Ascending aorta (tissue), 2 donors: ENCODE data around the gene UBE2F. TPM values are rescaled to one million over a fixed set of nuclear protein-coding genes. Genes with fewer than 3 reads are reported as not detected.

Experiments
- DNase-seq, 2 donors: peaks; one replicate each; pipeline ENCODE4 v3.0.0-alpha.2; 2019; ENCODE audit warnings: low spot score in 2 of 2
- H3K27ac ChIP-seq, 2 donors: fragments of 200-600 bp; sonication (generic); one replicate each; pipeline ENCODE4 v1.5.1; 2016 to 2017; ENCODE audit warnings: mild to moderate bottlenecking in 1 of 2
- H3K27me3 ChIP-seq: fragments of 200-600 bp; sonication (generic); one replicate; pipeline ENCODE4 v1.5.1; 2017
- H3K36me3 ChIP-seq, 2 donors: fragments of 200-600 bp; sonication (generic); one replicate each; pipeline ENCODE4 v1.5.1; 2016
- H3K4me1 ChIP-seq, 2 donors: fragments of 200-600 bp; sonication (generic); one replicate each; pipeline ENCODE4 v1.5.1; 2016 to 2017; ENCODE audit warnings: mild to moderate bottlenecking in 1 of 2
- H3K4me3 ChIP-seq, 2 donors: fragments of 200-600 bp; sonication (generic); one replicate each; pipeline ENCODE4 v1.5.1; 2016 to 2017; ENCODE audit warnings: mild to moderate bottlenecking in 1 of 2
- H3K9me3 ChIP-seq, 2 donors: fragments of 200-600 bp; sonication (generic); one replicate each; pipeline ENCODE4 v1.5.1; 2016
- CTCF ChIP-seq, 3 experiments: fragments of 200-600 bp in 2 of 3; fragments of 450-650 bp in 1 of 3; sonication (generic) in 2 of 3; IDR thresholded peaks; one replicate each; pipeline ENCODE4 v1.5.1; 2016 to 2019; ENCODE audit warnings: antibody characterized with exemption in 3 of 3, mild to moderate bottlenecking in 1 of 3, moderate library complexity in 1 of 3
- intact Hi-C: fragments of 100-400 bp; cut with DNase I; formaldehyde crosslinking; loops from one replicate; pipeline ENCODE4 v1.15.1; 2023
- total RNA-seq: library from RNA; depleted of rRNA; stranded (reverse); fragments of >200 nt; gene quantifications from one replicate; pipeline ENCODE4 v1.1.0, GENCODE V29; 2016

The UBE2F gene
- total RNA-seq, 1 donor from 2014 or later: 50.7 TPM

- H3K4me1 ChIP-seq: no peaks in the 10 kb centered on the region
- no peak for TF ChIP-seq CTCF (IDR thresholded peaks at IDR 0.05)
- H3K36me3 ChIP-seq: no peaks in the 10 kb centered on the region
- H3K4me3 ChIP-seq: no peak overlapping the region
- DNase-seq: no peak
- H3K27me3 ChIP-seq: no peaks in the 10 kb centered on the region
- intact Hi-C loops: no loop called here
- no peak overlapping the region for H3K27ac ChIP-seq
- no peaks in the 10 kb centered on the region for H3K9me3 ChIP-seq
Observed at GRCh38 chr2:237939251-237939650, 27.6 kb upstream of the UBE2F start.

- intact Hi-C loops: no loop called here
- no peak for TF ChIP-seq CTCF (IDR thresholded peaks at IDR 0.05)
Observed at GRCh38 chr2:237940828-237941227, 26.0 kb upstream of the UBE2F start.

GRCh38 chr2:237941239-237941638, 25.6 kb upstream of the UBE2F start:
- no peak for DNase-seq
- TF ChIP-seq CTCF (IDR thresholded peaks at IDR 0.05): no peak
- Histone ChIP-seq H3K27ac (no peak overlapping the region), H3K27me3 (no peaks in the 10 kb centered on the region), H3K4me3 (no peak overlapping the region), H3K9me3 (no peaks in the 10 kb centered on the region), H3K4me1 (no peaks in the 10 kb centered on the region), H3K36me3 (no peaks in the 10 kb centered on the region)
- intact Hi-C loops: no loop called here

More at GRCh38 chr2:237940828-237941227, 26.0 kb upstream of the UBE2F start:
- Histone ChIP-seq H3K36me3 (no peaks in the 10 kb centered on the region), H3K4me1 (no peaks in the 10 kb centered on the region), H3K27ac (no peak overlapping the region), H3K4me3 (no peak overlapping the region), H3K9me3 (no peaks in the 10 kb centered on the region), H3K27me3 (no peaks in the 10 kb centered on the region)
- no peak for DNase-seq

- no peak for DNase-seq
- Histone ChIP-seq H3K36me3 (no peaks in the 10 kb centered on the region), H3K4me3 (no peak overlapping the region), H3K9me3 (no peaks in the 10 kb centered on the region), H3K27ac (no peak overlapping the region), H3K27me3 (no peaks in the 10 kb centered on the region), H3K4me1 (no peaks in the 10 kb centered on the region)
- TF ChIP-seq CTCF (IDR thresholded peaks at IDR 0.05): no peak
- intact Hi-C loops: no loop called here
Observed at GRCh38 chr2:237942513-237942899, 24.3 kb upstream of the UBE2F start.

- no peaks in the 10 kb centered on the region for H3K27me3 ChIP-seq
- H3K27ac ChIP-seq: no peak overlapping the region
- no peak overlapping the region for H3K4me3 ChIP-seq
- H3K9me3 ChIP-seq: no peaks in the 10 kb centered on the region
- no peak for TF ChIP-seq CTCF (IDR thresholded peaks at IDR 0.05)
- intact Hi-C loops: no loop called here
- H3K36me3 ChIP-seq: no peaks in the 10 kb centered on the region
- DNase-seq: no peak
- no peaks in the 10 kb centered on the region for H3K4me1 ChIP-seq
Observed at GRCh38 chr2:237943395-237944094, 23.3 kb upstream of the UBE2F start.

- no peak for TF ChIP-seq CTCF (IDR thresholded peaks at IDR 0.05)
- no peak overlapping the region for H3K4me3 ChIP-seq
- H3K4me1 ChIP-seq: no peaks in the 10 kb centered on the region
- no peaks in the 10 kb centered on the region for H3K9me3 ChIP-seq
- no peak overlapping the region for H3K27ac ChIP-seq
- no peaks in the 10 kb centered on the region for H3K27me3 ChIP-seq
- DNase-seq: no peak
- intact Hi-C loops: no loop called here
- H3K36me3 ChIP-seq: no peaks in the 10 kb centered on the region
Observed at GRCh38 chr2:237944302-237944701, 22.5 kb upstream of the UBE2F start.
